Activated CD4-positive, alpha-beta T cell treated with anti-CD3 and anti-CD28 coated beads for 1 hour (primary cell): ENCODE data around the gene MSI1.

Source experiments
- DNase-seq: peaks from one replicate; pipeline ENCODE4 v3.0.0-alpha.2; 2020

MSI1 gene

DNA sequence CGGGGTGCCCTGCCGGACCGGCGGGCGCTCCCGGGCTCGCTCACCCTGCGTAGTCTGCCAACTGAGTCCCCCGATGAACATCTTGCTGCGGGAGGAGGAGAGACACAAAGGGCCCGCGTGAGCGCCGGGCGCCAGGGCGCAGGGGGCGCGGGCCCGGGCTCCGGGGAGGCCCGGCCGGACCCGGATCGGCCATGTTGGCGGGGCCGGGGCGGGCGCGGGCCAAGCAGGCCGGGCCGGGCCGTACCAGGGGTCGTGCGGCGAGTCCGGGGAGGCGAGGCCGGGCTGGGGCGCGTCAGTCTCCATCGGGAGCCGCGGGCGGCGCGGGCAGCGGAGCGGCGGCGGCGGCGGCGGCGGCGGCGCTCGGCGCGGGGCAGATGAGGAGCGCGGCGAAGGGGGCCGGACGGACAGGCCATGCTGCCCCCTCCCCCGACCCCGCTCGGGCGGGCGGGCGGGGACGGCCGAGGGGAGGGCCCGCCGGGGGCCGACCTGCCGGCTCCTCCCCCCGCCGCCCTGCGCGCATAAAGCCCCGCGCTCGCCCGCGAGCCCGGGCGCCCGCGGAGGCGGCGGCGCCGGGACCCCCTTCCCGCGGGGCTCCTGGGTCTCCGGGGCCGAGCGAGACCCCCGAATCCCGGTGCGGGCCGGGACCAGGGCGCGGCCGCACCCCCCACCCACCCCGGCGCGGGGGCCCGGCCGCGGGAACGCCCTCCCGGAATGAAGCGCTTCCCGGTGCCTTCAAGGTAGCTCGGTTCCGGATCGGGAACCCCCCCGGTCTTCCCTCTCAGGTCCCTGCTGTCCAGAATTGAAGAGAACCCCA is at the start of gene MSI1:
TSS of gene MSI1 (minus strand) at position 376 of the 814 bp plus-strand sequence. CDS start at position 303, 73 bp downstream.
- DNase-seq = no peak

DNA sequence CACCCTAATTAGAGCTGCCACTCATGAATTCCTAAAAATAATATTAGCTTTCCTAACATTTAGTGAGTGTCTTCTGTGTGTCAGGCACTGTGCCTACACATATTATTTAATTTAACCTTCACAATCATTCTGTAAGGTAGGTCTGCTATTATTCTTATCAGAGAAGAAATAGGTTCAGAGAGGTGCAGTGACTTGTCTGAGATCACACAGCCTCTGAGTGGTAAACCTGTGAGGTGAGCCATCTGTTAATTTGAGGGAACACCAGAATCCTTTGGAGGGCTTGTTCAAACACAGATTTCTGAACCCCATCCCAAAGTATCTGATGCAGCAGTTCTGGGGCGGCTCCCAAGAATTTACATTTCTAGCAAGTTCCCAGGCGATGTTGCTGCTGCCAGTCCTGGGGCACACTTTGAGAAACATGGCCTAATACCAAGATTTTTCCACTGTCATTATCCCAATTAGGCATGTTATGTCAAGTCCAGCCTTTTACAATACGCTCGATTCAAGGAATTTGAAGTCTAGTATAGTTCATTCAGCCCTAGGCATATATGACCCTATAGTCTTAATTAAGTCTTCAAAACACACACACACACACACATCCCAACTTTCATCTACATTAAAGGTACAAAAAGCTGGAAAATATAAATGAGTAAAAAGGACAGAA is 49.1 kb upstream of the MSI1 start:
- DNase-seq = no peak

DNA sequence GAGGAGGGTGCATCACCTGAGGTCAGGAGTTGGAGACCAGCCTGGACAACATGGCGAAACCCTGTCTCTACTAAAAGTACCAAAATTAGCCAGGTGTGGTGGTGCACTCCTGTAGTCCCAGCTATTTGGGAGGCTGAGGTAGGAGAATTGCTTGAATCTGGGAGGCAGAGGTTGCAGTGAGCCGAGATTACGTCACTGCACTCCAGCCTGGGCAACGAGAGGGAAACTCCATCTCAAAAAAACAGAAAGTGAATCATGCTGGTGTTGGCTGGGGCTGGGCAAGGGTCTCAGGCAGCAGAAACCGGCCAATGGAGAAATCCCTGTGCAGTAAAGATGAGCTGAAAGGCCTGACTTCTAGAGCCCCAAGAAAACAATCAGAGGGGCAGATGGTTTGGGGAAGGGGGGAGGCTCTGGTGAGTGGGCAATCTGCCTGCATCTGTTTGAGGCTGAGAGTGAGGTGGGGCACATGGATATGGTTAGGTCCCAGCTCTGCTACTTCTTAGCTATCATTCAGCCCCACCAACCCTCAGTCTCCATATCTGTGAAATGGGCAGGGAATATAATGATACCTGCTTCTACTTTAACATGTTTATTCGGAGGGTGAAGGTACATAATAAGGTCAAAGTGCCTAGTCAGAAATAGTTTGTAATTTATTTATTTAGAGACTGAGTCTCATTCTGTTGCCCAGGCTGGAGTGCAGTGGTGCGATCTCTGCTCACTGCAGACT is 47.7 kb upstream of the MSI1 start:
- DNase-seq = no peak

DNA sequence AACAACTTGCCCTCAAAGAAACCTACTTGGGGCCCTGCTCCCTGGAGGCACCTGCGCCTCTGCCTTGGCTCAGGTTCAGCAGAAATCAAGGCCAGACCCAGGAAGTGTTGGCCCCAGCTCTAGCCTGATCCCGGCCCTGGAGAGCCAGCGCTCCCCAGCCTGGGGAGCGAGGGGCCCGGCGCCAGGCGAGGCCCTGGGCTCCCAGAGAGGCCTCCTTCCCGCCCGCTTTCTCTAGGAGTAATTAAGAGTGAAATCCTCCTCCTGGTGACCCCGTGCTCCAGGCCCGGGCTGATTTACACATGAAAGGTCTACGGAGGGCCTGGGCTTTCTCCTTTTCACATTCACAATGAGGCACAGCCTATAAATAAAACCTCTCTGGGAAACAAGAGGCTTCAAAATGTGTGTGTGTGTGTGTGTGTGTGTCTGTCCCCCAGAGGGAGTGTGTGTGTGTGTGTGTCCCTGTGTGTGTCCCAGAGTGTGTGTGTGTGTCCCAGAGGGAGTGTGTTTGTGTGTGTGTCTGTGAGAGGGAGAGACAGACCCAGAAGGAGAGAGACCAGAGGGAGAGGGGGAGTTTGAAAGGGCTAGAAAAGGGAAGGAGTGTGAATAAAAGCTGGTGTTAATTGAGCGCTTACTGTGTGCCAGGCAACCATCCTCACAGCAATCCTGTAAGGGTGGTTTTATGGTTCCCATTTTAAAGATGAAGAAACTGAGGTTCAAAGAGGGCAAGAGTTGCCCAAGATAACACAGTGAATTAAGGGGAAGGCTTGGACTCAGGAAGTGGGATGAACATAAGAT is 45.1 kb upstream of the MSI1 start:
- DNase-seq = no peak

DNA sequence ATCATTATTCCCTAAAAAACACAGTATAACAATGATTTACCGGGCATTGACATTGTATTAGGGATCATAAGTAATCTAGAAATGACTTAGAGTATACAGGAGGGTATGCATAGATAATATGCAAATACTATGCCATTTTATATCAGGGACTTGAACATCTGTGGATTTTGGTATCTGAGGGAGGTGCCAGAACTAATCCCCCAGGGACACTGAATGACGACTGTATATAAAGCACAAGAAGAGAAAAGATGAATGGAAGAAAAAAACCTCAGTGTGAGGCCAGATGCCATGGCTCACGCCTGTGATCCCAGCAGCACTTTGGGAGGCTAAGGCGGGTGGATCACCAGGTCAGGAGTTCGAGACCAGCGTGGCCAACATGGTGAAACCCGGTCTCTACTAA is 43.5 kb upstream of the MSI1 start:
- DNase-seq = no peak

DNA sequence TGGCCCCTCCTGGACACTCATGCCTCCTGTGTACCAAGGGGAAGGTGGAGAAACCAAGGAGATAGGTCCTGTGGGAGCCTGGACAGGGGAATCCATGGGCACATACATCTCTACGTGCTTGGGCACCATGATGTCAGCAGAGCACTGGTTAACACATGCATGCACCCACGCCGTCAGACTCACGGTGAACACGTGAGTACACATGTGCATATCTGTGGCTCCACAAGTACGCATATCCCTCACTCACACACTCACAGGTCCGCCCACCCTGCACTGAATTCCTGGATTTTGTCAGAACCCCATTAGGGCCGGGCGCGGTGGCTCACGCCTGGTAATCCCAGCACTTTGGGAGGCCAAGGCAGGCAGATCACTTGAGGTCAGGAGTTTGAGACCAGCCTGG is 39.8 kb upstream of the MSI1 start:
- no peak for DNase-seq

DNA sequence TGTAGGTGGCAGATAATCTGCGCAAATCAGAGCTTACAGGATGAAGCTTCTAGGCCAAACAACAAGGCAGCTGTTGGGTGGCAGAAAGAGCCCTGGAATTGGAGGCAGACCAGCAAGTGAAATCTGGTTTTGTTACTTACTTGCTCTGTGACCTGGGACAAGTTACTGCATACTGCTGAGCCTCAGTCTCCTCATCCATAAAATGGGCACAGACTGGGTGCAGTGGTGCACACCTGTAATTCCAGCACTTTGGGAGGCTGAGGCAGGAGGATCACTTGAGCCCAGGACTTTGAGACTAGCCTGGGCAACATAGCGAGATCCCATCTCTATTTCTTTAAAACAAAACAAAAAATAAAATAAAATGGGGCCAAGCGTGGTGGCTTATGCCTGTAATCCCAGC is 37.6 kb upstream of the MSI1 start:
- no peak for DNase-seq

DNA sequence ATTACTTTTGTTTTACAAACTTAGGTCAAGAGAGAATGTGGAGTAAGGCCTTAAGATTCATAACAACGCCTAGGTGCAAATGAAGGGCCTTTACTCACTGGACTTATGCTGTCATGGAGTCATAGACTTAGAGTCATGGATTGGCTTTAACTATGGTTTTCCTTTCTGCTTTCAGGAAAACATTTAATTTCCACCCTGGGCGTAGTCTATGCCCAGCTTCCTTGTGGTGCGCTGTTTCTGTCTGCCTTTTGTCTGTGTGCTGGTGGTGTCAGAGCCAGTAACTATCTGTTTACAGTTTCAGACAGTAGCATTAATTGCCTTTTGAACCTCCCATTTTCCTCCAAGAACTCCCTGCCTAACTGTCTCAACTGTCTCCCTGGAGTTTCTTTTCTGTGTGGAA is 37.1 kb upstream of the MSI1 start:
- DNase-seq = no peak

DNA sequence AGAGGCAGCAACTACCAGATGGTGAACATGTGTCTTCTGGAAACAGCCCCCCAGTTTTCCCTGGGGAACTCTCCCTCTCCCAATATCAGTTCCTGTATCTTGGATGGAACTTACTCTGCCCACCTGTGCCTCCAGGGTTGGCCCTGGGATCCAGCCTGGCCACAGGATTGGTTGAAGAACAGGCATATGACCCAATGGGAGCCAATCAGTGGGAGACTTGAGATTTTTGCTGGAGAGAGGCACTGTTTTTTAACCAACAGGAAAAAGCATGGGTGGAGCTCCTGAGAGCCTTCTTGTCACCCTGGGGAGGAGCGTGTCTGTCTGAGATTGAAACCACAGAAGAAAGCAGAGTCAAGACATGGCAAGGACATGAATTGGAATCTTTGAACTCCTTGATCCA is 35.3 kb upstream of the MSI1 start:
- no peak for DNase-seq

DNA sequence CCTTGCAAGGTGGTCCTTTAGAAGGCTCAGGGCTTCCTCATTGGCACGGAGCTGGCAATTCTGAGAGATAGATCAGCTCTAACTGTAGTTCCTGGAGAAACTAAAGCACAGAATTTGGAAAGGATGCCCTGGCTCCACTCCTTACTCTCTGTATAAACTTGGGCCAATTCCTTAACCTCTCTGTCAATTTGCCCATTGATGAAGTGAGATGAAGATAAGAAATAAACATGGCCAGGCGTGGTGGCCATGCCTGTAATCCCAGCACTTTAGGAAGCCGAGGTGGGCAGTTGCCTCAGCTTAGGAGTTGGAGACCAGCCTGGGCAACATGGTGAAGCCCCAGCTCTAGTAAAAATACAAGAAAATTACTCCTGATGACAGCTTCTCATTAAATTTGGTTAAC is 34.9 kb upstream of the MSI1 start:
- DNase-seq = no peak

DNA sequence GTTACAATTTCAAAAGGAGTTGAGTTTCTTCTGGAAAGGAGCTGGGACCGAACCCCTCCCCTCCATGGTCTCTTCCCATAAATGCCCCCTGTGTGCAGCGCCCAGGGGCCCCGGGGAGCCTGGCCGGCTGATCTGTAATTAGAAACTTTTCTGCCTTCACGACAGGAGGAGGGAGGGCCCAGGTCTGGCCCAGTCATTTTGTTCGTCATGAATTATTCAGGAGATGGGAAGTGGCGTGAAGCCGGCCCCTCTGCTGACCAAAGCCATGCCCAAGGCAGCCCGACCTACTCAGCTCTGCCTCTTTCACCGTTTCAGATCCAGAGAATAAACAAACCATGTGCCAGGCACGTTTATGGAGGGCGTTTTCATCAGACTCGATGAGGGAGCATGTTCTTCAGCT is 33.3 kb upstream of the MSI1 start:
- DNase-seq = no peak

DNA sequence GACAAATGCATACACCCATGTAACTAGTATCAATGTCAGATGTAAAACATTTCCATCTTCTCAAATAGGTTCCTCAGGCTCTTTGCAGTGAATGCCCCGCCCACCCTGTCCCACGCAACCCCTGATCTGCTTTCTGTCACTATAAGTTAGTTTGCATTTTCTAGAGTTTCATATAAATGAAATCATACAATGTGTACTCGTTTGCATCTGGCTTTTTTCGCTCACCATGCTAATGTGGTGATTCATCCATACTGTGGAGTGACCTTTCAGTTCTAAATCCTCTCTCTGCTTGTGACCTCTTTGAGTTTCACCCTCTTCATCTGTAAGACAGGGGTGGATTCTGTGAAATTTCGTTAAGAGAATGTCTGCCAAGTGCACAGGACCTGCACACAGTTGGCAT is 30.6 kb upstream of the MSI1 start:
- DNase-seq = no peak

DNA sequence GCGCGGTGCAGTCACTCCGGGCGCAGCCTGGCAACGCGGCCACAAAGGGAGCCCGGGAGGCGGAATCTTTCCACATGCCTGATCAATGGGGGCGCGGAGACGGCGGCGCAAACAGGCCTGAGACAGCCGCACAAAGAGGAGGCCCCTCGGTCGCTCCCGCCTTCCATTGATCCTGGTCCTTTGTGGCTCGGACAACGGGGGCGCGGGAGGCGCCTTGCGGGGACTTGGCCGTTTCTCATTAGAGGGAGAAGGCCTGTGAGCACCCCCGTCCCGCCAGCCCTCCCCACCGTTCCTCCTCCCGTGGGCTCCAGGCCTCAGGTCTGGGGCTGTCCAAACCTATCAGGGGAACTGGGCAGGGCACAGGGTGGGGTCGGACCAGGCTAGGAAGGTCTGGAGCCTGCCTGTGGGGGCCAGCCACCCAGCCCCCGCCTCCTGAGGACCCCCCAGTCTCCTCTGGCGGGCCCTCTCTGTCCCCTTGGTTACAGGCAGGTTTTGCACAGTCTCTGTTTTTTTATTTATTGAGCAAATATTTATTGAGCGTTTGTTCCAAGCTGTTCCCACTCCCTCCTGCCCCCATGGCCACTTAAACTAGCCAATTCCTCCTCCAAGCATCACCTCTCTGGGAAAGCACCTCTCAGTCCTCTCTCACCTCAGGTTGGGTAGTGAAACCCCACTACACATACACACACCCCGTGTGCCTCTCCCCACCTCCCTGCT is 29.0 kb upstream of the MSI1 start:
- no peak for DNase-seq

DNA sequence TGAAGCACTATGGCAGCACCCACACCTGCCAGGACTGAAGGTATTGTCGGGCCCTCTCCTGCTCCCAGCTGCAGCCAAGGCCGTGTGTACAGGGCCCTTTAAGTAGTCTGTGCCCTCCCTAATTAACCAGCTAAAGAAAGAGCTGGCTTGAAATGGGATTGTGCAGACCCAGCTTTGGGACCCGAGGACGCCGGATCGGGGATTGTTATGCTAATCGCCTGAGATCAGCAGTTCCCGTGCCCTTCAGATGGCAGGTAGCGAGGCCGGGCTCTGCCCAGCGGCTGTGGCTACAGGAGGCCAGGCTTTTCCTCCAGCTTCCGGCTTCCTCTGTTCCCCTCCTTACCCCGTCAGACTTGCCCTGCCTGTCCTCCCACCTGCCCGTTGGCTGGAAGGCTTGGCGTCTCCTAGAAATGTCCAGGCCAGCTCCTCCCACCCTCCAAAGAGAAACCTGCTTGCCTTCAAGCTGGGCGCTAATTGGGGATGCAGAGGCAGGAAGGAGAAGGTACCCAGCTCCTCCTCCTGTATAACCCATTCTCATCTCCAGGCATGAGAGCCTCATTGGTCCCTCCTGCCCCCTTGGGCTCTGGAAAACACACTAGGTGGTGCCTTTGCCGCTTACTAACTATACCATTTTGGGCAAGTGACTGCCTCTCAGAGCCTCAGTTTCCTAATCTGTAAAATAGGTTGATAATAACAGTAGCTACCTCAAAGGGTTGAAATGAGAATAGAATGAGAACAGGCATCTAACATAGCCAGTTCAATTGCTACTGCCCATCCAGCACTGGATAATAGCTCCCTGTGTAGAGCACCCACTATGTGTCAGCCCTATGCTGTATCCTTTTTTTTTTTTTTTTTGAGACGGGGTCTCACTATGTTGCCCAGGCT is 25.8 kb upstream of the MSI1 start:
- DNase-seq = no peak

DNA sequence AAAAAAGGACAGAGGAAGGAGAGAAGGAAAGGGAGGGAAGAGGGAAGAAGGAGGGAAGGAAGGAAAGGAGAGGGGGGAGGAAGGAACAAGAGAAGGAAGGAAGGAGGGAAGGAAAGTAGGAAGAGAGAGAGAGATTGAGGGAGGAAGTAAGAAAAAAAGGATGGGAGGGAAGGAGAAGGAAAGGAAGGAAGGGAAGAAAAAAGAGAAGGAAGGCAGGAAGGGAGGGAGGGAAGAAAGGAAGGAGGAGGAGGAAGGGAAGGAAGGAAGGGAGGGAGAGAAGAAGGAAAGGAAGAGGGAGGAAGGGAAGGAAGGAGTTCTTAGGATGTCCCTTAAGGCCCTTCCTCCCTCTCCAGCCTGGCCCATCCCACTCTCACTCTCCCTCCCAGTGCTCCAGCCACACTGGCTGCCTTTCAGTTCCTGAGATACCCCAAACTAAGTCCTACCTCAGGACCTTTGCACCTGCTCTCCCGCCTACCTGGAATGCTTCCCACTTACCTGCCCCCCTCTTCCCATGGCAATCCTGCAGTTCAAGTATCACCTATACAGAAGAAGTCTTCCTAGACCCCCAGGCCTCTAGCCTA is 21.7 kb upstream of the MSI1 start:
- no peak for DNase-seq

DNA sequence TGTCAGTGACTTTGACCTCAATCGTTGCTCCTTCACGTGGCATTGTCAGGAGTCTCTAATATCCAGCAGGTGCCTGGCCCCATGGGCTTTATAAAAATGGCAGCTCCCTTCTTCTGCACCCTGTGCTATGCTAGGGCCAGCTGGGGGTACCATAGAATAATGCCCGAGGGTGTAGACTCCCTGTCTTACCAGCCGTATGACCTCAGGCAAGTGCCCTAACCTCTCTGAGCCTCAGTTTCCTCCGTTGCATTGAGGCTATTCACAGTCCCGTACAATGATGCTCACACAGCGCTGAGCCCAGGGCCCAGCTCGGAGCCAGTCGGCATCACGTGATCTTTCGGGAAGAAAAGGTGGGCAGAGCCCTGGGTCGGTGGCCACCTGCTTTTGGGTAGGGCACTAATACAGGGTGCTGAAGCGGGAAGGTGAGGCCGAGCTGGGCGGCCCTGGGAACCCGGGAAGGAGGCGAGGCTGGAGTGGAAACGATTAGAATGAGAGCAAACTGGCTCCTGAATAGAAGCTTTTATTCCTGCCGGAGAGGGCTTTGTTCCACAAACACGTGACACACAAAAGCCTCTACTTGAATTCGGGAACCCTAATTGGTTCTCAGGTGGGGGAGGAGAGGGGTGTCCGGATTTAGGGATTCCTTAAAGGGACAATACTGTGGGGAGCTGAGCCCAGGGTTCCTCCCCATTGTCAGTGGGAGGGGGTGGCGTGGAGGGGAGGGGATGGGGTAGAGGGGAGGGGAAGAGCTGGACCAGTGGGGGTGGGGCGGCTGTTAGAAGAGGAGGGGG is 19.9 kb upstream of the MSI1 start:
- DNase-seq = no peak

DNA sequence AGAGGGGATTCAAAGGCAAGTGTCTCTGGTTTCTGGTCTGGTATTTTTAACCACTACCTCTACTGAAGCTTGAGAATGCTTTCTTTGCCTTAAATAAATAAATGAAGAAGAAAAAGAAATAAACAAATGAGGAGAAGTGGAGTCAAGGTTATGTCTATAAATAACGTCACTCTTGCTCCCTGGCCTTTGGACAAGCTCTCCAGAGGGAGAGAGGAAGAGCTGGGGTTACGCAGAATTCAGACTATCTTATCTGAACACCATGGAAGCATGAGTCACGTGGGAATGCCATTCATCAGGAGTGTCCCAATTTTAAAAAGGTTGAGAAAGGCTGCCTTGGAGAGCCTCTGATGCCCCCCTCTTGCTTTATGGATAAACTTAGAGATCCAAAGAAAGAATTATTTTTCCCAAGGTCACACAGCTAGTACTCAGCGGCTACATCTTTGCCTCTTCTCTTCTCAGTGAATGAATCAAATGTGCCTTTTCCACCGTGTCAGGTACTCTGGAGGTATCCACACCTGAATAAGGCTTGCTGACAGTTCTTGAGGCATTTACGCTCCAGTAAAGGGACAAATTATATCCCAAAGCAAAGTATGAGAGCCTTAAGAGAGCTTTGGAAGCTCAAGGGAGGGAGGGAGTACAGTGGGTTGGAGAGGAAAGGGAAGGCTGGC is 12.9 kb upstream of the MSI1 start:
- no peak for DNase-seq

DNA sequence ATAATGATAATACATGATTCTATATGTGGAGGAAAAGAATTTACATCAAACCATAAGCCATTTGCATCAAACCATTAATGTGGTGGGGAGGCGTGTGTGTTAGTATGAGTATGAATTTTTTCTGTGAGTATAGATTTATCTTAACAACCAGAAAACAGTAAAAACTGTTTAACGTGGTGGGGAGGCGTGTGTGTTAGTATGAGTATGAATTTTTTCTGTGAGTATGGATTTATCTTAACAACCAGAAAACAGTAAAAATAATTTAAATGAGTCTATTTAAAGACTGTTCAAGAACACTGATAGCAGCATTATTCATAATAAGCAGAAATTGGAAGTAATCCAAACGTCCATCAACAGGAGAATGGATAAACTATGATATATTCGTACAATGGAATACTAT is 9.1 kb upstream of the MSI1 start:
- no peak for DNase-seq

DNA sequence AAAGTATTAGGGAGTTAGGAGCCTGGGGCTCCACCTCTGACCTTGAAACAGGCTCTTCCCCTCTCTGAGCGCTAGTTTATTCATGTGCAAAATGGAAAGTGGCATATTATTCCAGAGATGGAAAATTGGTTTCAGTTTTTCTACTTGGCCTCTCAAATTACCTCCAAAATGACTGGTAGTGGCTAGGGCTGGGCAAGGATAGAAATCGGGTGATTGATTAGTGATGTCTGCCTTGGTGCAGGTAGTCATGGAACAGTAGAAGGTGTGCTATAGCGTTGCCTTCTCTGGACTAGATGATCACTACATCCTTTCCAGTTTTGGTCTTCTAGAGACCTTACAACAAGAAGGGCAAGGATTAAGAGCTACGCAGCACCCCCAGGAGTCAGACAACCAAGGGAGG is 8.6 kb upstream of the MSI1 start:
- no peak for DNase-seq
